ENCODE data around the gene OVAAL.
"Not testable (repeated sequence)": the region's sequence is repeated elsewhere in the genome, so short reads cannot be mapped to it uniquely, and the experiment has no call there.

- TF ChIP-seq CTCF (tag by site-specific recombination; IDR thresholded peaks at IDR 0.05); PRDM10 (tag by site-specific recombination; IDR thresholded peaks at IDR 0.05); ZNF184 (tag by site-specific recombination; IDR thresholded peaks at IDR 0.05); ZNF555 (tag by site-specific recombination; conservative IDR thresholded peaks at IDR 0.05); ZNF292 (tag by site-specific recombination; IDR thresholded peaks at IDR 0.05; ENCODE audit: borderline replicate concordance, low read depth); ZNF792 (tag by site-specific recombination; IDR thresholded peaks at IDR 0.05); ZNF10 (tag by site-specific recombination; IDR thresholded peaks at IDR 0.05); ZNF133 (tag by site-specific recombination; IDR thresholded peaks at IDR 0.05); HOXA7 (CRISPR knock-in tag; IDR thresholded peaks at IDR 0.05; ENCODE audit: borderline replicate concordance); SP3 (tag by site-specific recombination; IDR thresholded peaks at IDR 0.05): not testable (repeated sequence)
Observed at GRCh38 chr1:180549770-180550169, 9.0 kb upstream of the OVAAL start.
